Thyroid gland (tissue), 4 donors: ENCODE measurements around the gene RAD18. TPM values are rescaled to one million over a fixed set of nuclear protein-coding genes. Genes with fewer than 3 reads are reported as not detected.

Experiments
- DNase-seq, 2 donors: peaks; one replicate each; pipeline ENCODE4 v3.0.0-alpha.2; 2019
- H3K27ac ChIP-seq, 3 donors: fragments of 200-600 bp; sonication (generic); 1 replicate in 2 of 3; 2 replicates in 1 of 3; pipeline ENCODE4 v1.5.1; 2016 to 2019; ENCODE audit warnings: mild to moderate bottlenecking in 1 of 3, moderate library complexity in 1 of 3
- H3K27me3 ChIP-seq: fragments of 200-600 bp; sonication (generic); one replicate; pipeline ENCODE4 v1.5.1; 2019
- H3K36me3 ChIP-seq, 2 donors: fragments of 200-600 bp; sonication (generic); one replicate each; pipeline ENCODE4 v1.5.1; 2016 to 2019
- H3K4me1 ChIP-seq, 2 donors: fragments of 200-600 bp; sonication (generic); one replicate each; pipeline ENCODE4 v1.5.1; 2017 to 2019
- H3K4me3 ChIP-seq, 3 donors: fragments of 200-600 bp; sonication (generic); replicated peaks in 1 of 3; 1 replicate in 2 of 3; 2 replicates in 1 of 3; pipeline ENCODE4 v1.5.1; 2016; ENCODE audit warnings: mild to moderate bottlenecking in 1 of 3
- H3K9me3 ChIP-seq: fragments of 200-600 bp; sonication (generic); one replicate; pipeline ENCODE4 v1.5.1; 2017
- CTCF ChIP-seq, 6 experiments: fragments of 200-600 bp in 3 of 6; fragments of 450-650 bp in 3 of 6; sonication (generic) in 3 of 6; IDR thresholded peaks; one replicate each; pipeline ENCODE4 v1.5.1; 2016 to 2019; ENCODE audit warnings: antibody characterized with exemption in 6 of 6, mild to moderate bottlenecking in 2 of 6, inconsistent platforms in 1 of 6, moderate library complexity in 1 of 6
- POLR2A ChIP-seq, 2 donors: fragments of 450-650 bp; IDR thresholded peaks; one replicate each; pipeline ENCODE4 v1.6.1; 2017; ENCODE audit warnings: antibody characterized with exemption in 2 of 2, mild to moderate bottlenecking in 2 of 2, moderate library complexity in 1 of 2
- WGBS, 2 donors: methylation state at CpG; one replicate each; pipeline ENCODE4 v1.1.5; 2017; 5-methylcytosine and 5-hydroxymethylcytosine counted together
- intact Hi-C: fragments of 100-400 bp; cut with DNase I; formaldehyde crosslinking; loops from one replicate; pipeline ENCODE4 v1.15.1; 2023
- total RNA-seq, 4 donors: library from RNA; depleted of rRNA; stranded (reverse); fragments of >200 nt; gene quantifications; one replicate each; pipeline ENCODE4 v1.2.3, GENCODE V29; 2016

Gene RAD18
- total RNA-seq, 4 donors from 2014 or later, result 9.6 to 18.4 (median 10.5) TPM

- DNase-seq, result no peak
- Histone ChIP-seq H3K4me1 (no peaks in the 10 kb centered on the region), H3K4me3 (no peak overlapping the region), H3K36me3 (no peaks in the 10 kb centered on the region), H3K27ac (no peak overlapping the region), H3K27me3 (no peaks in the 10 kb centered on the region), H3K9me3 (no peaks in the 10 kb centered on the region)
- intact Hi-C loops, result no loop called here
- WGBS, 2 donors, result 82 to 86% methylated on average over 7 of the region's 7 CpGs
- TF ChIP-seq CTCF (IDR thresholded peaks at IDR 0.05) (no peak), POLR2A (IDR thresholded peaks at IDR 0.05) (no peak)
These were observed 119.9 kb downstream of the RAD18 start for GRCh38 chr3:8843347-8843746.

GRCh38 chr3:8842293-8842692 is 121.0 kb downstream of the RAD18 start:
- H3K9me3 ChIP-seq, result no peaks in the 10 kb centered on the region
- intact Hi-C loops, result no loop called here
- no peak for TF ChIP-seq POLR2A (IDR thresholded peaks at IDR 0.05)
- TF ChIP-seq CTCF (IDR thresholded peaks at IDR 0.05), result no peak
- DNase-seq, result no peak
- H3K4me1 ChIP-seq, result no peaks in the 10 kb centered on the region
- H3K27me3 ChIP-seq, result no peaks in the 10 kb centered on the region
- no peak overlapping the region for H3K27ac ChIP-seq
- no peak overlapping the region for H3K4me3 ChIP-seq
- 56 to 79% methylated on average over 2 of the region's 2 CpGs for WGBS, 2 donors
- no peaks in the 10 kb centered on the region for H3K36me3 ChIP-seq

GRCh38 chr3:8841472-8841871 is 121.8 kb downstream of the RAD18 start:
- no peaks in the 10 kb centered on the region for H3K27me3 ChIP-seq
- TF ChIP-seq CTCF (IDR thresholded peaks at IDR 0.05) (no peak), POLR2A (IDR thresholded peaks at IDR 0.05) (no peak)
- H3K9me3 ChIP-seq, result no peaks in the 10 kb centered on the region
- H3K36me3 ChIP-seq, result no peaks in the 10 kb centered on the region
- H3K4me3 ChIP-seq, result no peak overlapping the region
- DNase-seq, result no peak
- intact Hi-C loops, result no loop called here
- no peaks in the 10 kb centered on the region for H3K4me1 ChIP-seq
- 88% methylated on average over 3 of the region's 3 CpGs for WGBS, 2 donors
- no peak overlapping the region for H3K27ac ChIP-seq

- no peak for DNase-seq
- Histone ChIP-seq H3K9me3 (no peaks in the 10 kb centered on the region), H3K36me3 (no peaks in the 10 kb centered on the region), H3K4me1 (no peaks in the 10 kb centered on the region), H3K27ac (no peak overlapping the region), H3K27me3 (no peaks in the 10 kb centered on the region), H3K4me3 (no peak overlapping the region)
- WGBS, 2 donors, result 78 to 85% methylated on average over 5 of the region's 5 CpGs
- intact Hi-C loops, result no loop called here
- no peak for TF ChIP-seq CTCF (IDR thresholded peaks at IDR 0.05)
- no peak for TF ChIP-seq POLR2A (IDR thresholded peaks at IDR 0.05)
These were observed 122.7 kb downstream of the RAD18 start for GRCh38 chr3:8840556-8840955.

GRCh38 chr3:8839607-8840325 is 123.5 kb downstream of the RAD18 start:
- H3K9me3 ChIP-seq, result no peaks in the 10 kb centered on the region
- no peak overlapping the region for H3K27ac ChIP-seq
- no peaks in the 10 kb centered on the region for H3K4me1 ChIP-seq
- 80 to 86% methylated on average over 9 of the region's 9 CpGs for whole genome bisulfite sequencing, 2 donors
- H3K36me3 ChIP-seq, result no peaks in the 10 kb centered on the region
- intact Hi-C loops, result no loop called here
- DNase-seq, result no peak
- TF ChIP-seq CTCF (IDR thresholded peaks at IDR 0.05) (no peak), POLR2A (IDR thresholded peaks at IDR 0.05) (no peak)
- no peak overlapping the region for H3K4me3 ChIP-seq
- no peaks in the 10 kb centered on the region for H3K27me3 ChIP-seq
